HepG2 (cell line): ENCODE results near the gene GRM4. TPM values are rescaled to one million over a fixed set of nuclear protein-coding genes. Genes with fewer than 3 reads are reported as not detected.

Source experiments
- ATRX ChIP-seq: sonication (generic); formaldehyde crosslinking; IDR thresholded peaks from 2 replicates; pipeline ENCODE4 v1.4.0; 2020; ENCODE audit warnings: missing genetic modification reagents, borderline replicate concordance
- EEA1 ChIP-seq: sonication (generic); formaldehyde crosslinking; IDR thresholded peaks from 2 replicates; pipeline ENCODE4 v1.5.1; 2020; ENCODE audit warnings: mild to moderate bottlenecking, missing genetic modification reagents, borderline replicate concordance
- GFI1 ChIP-seq: sonication (generic); formaldehyde crosslinking; IDR thresholded peaks from 2 replicates; pipeline ENCODE4 v1.5.0; 2020; ENCODE audit warnings: missing genetic modification reagents, mild to moderate bottlenecking, borderline replicate concordance
- ISX ChIP-seq: sonication (generic); formaldehyde crosslinking; conservative IDR thresholded peaks from 2 replicates; pipeline ENCODE4 v1.5.0; 2020; ENCODE audit warnings: missing genetic modification reagents
- KDM1A ChIP-seq: IDR thresholded peaks from 2 replicates; pipeline ENCODE4 v1.6.1; 2016; ENCODE audit warnings: missing compliant biosample characterization
- KDM2A ChIP-seq: sonication (generic); formaldehyde crosslinking; IDR thresholded peaks from 2 replicates; pipeline ENCODE4 v1.4.0; 2020; ENCODE audit warnings: low read depth, missing genetic modification reagents, borderline replicate concordance
- KLF6 ChIP-seq: IDR thresholded peaks from 2 replicates; pipeline ENCODE4 v1.8.0; 2016; ENCODE audit warnings: missing biosample characterization, missing genetic modification reagents
- NBN ChIP-seq: fragments of 450-650 bp; conservative IDR thresholded peaks from 2 replicates; pipeline ENCODE4 v1.6.1; 2017
- PHF21A ChIP-seq: sonication (generic); formaldehyde crosslinking; IDR thresholded peaks from 2 replicates; pipeline ENCODE4 v1.5.0; 2020; ENCODE audit warnings: mild to moderate bottlenecking, missing genetic modification reagents
- SP4 ChIP-seq: sonication (generic); formaldehyde crosslinking; IDR thresholded peaks from 2 replicates; pipeline ENCODE4 v1.8.1; 2023; ENCODE audit warnings: mild to moderate bottlenecking, missing genetic modification reagents
- TCF12 ChIP-seq, 2 experiments: fragments of 450-650 bp in 1 of 2; sonication (generic) in 1 of 2; formaldehyde crosslinking in 1 of 2; IDR thresholded peaks; 2 replicates each; pipeline versions ENCODE4 v1.6.1 to v1.8.0; 2017 to 2022; ENCODE audit warnings: antibody characterized with exemption in 1 of 2, mild to moderate bottlenecking in 1 of 2, missing genetic modification reagents in 1 of 2, moderate library complexity in 1 of 2
- TRAFD1 ChIP-seq: sonication (generic); formaldehyde crosslinking; IDR thresholded peaks from 2 replicates; pipeline ENCODE4 v1.5.1; 2020; ENCODE audit warnings: missing genetic modification reagents, mild to moderate bottlenecking, borderline replicate concordance
- ZHX1 ChIP-seq: sonication (generic); formaldehyde crosslinking; IDR thresholded peaks from 2 replicates; pipeline ENCODE4 v1.8.1; 2022; ENCODE audit warnings: low read depth, mild to moderate bottlenecking, missing genetic modification reagents
- ZIK1 ChIP-seq: sonication (generic); formaldehyde crosslinking; IDR thresholded peaks from 2 replicates; pipeline ENCODE4 v1.5.0; 2020; ENCODE audit warnings: mild to moderate bottlenecking, low read depth, missing genetic modification reagents, borderline replicate concordance
- ZNF207 ChIP-seq: fragments of 450-650 bp; IDR thresholded peaks from 2 replicates; pipeline ENCODE4 v1.6.1; 2016; ENCODE audit warnings: antibody characterized with exemption, borderline replicate concordance
- ZNF234 ChIP-seq: sonication (generic); formaldehyde crosslinking; conservative IDR thresholded peaks from 2 replicates; pipeline ENCODE4 v1.5.1; 2020; ENCODE audit warnings: mild to moderate bottlenecking, missing genetic modification reagents
- ZNF263 ChIP-seq: sonication (generic); formaldehyde crosslinking; IDR thresholded peaks from 2 replicates; pipeline ENCODE4 v1.4.0; 2020; ENCODE audit warnings: missing genetic modification reagents
- ZNF569 ChIP-seq: sonication (generic); formaldehyde crosslinking; IDR thresholded peaks from 2 replicates; pipeline ENCODE4 v1.5.0; 2020; ENCODE audit warnings: mild to moderate bottlenecking, missing genetic modification reagents, moderate library complexity, borderline replicate concordance
- ZNF576 ChIP-seq: sonication (generic); formaldehyde crosslinking; IDR thresholded peaks from 2 replicates; pipeline ENCODE4 v1.4.0; 2020; ENCODE audit warnings: mild to moderate bottlenecking, missing genetic modification reagents
- ZNF710 ChIP-seq: sonication (generic); formaldehyde crosslinking; IDR thresholded peaks from 2 replicates; pipeline ENCODE4 v1.5.0; 2020; ENCODE audit warnings: mild to moderate bottlenecking, missing genetic modification reagents, borderline replicate concordance
- ZNF800 ChIP-seq: sonication (generic); formaldehyde crosslinking; IDR thresholded peaks from 2 replicates; pipeline ENCODE4 v1.4.0; 2020; ENCODE audit warnings: missing genetic modification reagents
- ZSCAN21 ChIP-seq: sonication (generic); formaldehyde crosslinking; IDR thresholded peaks from 2 replicates; pipeline ENCODE4 v1.8.0; 2022; ENCODE audit warnings: mild to moderate bottlenecking, missing genetic modification reagents, moderate library complexity, borderline replicate concordance
- polyA plus RNA-seq, 8 experiments: library from polyadenylated mRNA; depleted of rRNA in 3 of 8; stranded (reverse) in 7 of 8; unstranded in 1 of 8; fragments of >200 nt; fragmentation: Illumina TruSeq in 4 of 8; extraction: Trizol in 4 of 8; gene quantifications; 2 replicates each; pipeline versions ENCODE4 v1.2.1 to v1.2.3, GENCODE V29; 2011 to 2016; ENCODE audit warnings: low read depth in 4 of 8, missing spikeins in 1 of 8, mixed read lengths in 1 of 8; ENCODE audit not compliant: insufficient read depth in 1 of 8
- total RNA-seq, 5 experiments: library from RNA; depleted of rRNA; stranded (reverse); fragments of >200 nt; fragmentation: Illumina TruSeq; extraction: Trizol; gene quantifications; 2 replicates each; pipeline ENCODE4 v1.2.3, GENCODE V29; 2016; ENCODE audit warnings: low read depth in 1 of 5

GRM4 gene
- total and polyA plus RNA-seq, 2 of the 13 experiments (the other 11 are each of a cell fraction or from before 2014, with no cell fraction given) = not detected

GRCh38 chr6:33983109-33983716, 162.7 kb downstream of the GRM4 start (continued):
- TF ChIP-seq ZNF234 (CRISPR knock-in tag) (no peak), ZNF263 (CRISPR knock-in tag) (no peak), TCF12 (IDR thresholded peaks at IDR 0.05) (no peak), TCF12 (CRISPR knock-in tag; IDR thresholded peaks at IDR 0.05) (no peak), ZNF800 (CRISPR knock-in tag) (no peak), ZIK1 (CRISPR knock-in tag) (no peak), NBN (no peak), PHF21A (CRISPR knock-in tag) (0 out of 2 replicates have a peak, but pooled peaks have one; percentile 6), ZNF569 (no peak), TRAFD1 (CRISPR knock-in tag) (no peak), ZSCAN21 (CRISPR knock-in tag) (no peak), SP4 (CRISPR knock-in tag) (no peak), KDM2A (CRISPR knock-in tag) (no peak), ZNF576 (CRISPR knock-in tag) (no peak), ATRX (CRISPR knock-in tag) (no peak), KDM1A (CRISPR knock-in tag) (no peak), ZHX1 (CRISPR knock-in tag) (no peak), KLF6 (no peak), EEA1 (CRISPR knock-in tag) (no peak), ZNF207 (no peak), ISX (CRISPR knock-in tag) (no peak), ZNF710 (CRISPR knock-in tag) (no peak), GFI1 (CRISPR knock-in tag) (no peak)
